NCI-H146 treated with DMSO at 0.1 percent for 48 hours (cell line): ENCODE data around the gene ZNF236.

ENCODE experiments used
- DNase-seq: peaks from one replicate; lab custom pipeline; 2025; ENCODE audit not compliant: unreplicated experiment; lab: John Stamatoyannopoulos, UW

ZNF236 gene

GRCh38 chr18:76859474-76860339 is 37.4 kb downstream of the ZNF236 start:
- no peak for DNase-seq

- no peak for DNase-seq
Observed at GRCh38 chr18:76860411-76860810, 38.1 kb downstream of the ZNF236 start.

- no peak for DNase-seq
Observed at GRCh38 chr18:76866666-76867065, 44.3 kb downstream of the ZNF236 start.

GRCh38 chr18:76873311-76873710 is 51.0 kb downstream of the ZNF236 start:
- DNase-seq = no peak

GRCh38 chr18:76873713-76874112 is 51.4 kb downstream of the ZNF236 start:
- no peak for DNase-seq

- no peak for DNase-seq
Observed at GRCh38 chr18:76874642-76875389, 52.5 kb downstream of the ZNF236 start.

GRCh38 chr18:76875390-76876325 is 53.3 kb downstream of the ZNF236 start:
- peak; percentile 89 for DNase-seq

GRCh38 chr18:76878426-76878825 is 56.1 kb downstream of the ZNF236 start:
- DNase-seq = no peak

- DNase-seq = no peak
Observed at GRCh38 chr18:76880026-76880425, 57.7 kb downstream of the ZNF236 start.

- no peak for DNase-seq
Observed at GRCh38 chr18:76881744-76882143, 59.4 kb downstream of the ZNF236 start.

- no peak for DNase-seq
Observed at GRCh38 chr18:76882146-76882545, 59.8 kb downstream of the ZNF236 start.

- DNase-seq = no peak
Observed at GRCh38 chr18:76885001-76885400, 62.6 kb downstream of the ZNF236 start.

GRCh38 chr18:76886112-76886511 is 63.8 kb downstream of the ZNF236 start:
- DNase-seq = no peak

- no peak for DNase-seq
Observed at GRCh38 chr18:76889091-76889699, 66.8 kb downstream of the ZNF236 start.

- no peak for DNase-seq
Observed at GRCh38 chr18:76892832-76893231, 70.5 kb downstream of the ZNF236 start.

GRCh38 chr18:76894566-76895346 is 72.4 kb downstream of the ZNF236 start:
- DNase-seq = no peak

GRCh38 chr18:76895498-76895897 is 73.1 kb downstream of the ZNF236 start:
- no peak for DNase-seq

- no peak for DNase-seq
Observed at GRCh38 chr18:76896677-76897076, 74.3 kb downstream of the ZNF236 start.

- DNase-seq = no peak
Observed at GRCh38 chr18:76897257-76897656, 74.9 kb downstream of the ZNF236 start.

- no peak for DNase-seq
Observed at GRCh38 chr18:76903386-76903785, 81.0 kb downstream of the ZNF236 start.
